Keratinocyte (primary cell): Measurements from ENCODE around the gene RPH3AL. TPM values are rescaled to one million over a fixed set of nuclear protein-coding genes. Genes with fewer than 3 reads are reported as not detected.

Experiments
- DNase-seq: peaks from one replicate; pipeline ENCODE4 v3.0.0-alpha.2; 2011; ENCODE audit warnings: low read depth, missing footprints, low spot score
- FAIRE-seq: peaks from 2 replicates; lab custom pipeline; 2011; peaks lifted over from hg19 to GRCh38; lab: Jason Lieb, UNC
- H2AFZ ChIP-seq: 2 replicates; pipeline ENCODE4 v1.6.0; 2012; ENCODE audit warnings: low read length, control low read depth, inconsistent platforms; ENCODE audit not compliant: control insufficient read depth
- H3K27ac ChIP-seq: 2 replicates; pipeline ENCODE4 v1.5.1; 2011; ENCODE audit warnings: low read length; ENCODE audit not compliant: control insufficient read depth, insufficient read depth
- H3K27me3 ChIP-seq: 3 replicates; pipeline ENCODE4 v1.6.0; 2011; ENCODE audit warnings: low read length; ENCODE audit not compliant: control insufficient read depth, insufficient read depth; ENCODE audit errors: extremely low read depth
- H3K36me3 ChIP-seq, 2 experiments: 2 replicates in 1 of 2; 3 replicates in 1 of 2; pipeline ENCODE4 v1.5.1; 2011; ENCODE audit warnings: low read length in 2 of 2, mild to moderate bottlenecking in 1 of 2; ENCODE audit not compliant: control insufficient read depth in 2 of 2, insufficient read depth in 2 of 2; ENCODE audit errors: extremely low read depth in 1 of 2
- H3K4me1 ChIP-seq: 3 replicates; pipeline ENCODE4 v1.5.1; 2011; ENCODE audit warnings: low read length; ENCODE audit not compliant: control insufficient read depth, insufficient read depth; ENCODE audit errors: extremely low read depth
- H3K4me2 ChIP-seq: 3 replicates; pipeline ENCODE4 v1.6.0; 2011; ENCODE audit warnings: low read depth, low read length; ENCODE audit not compliant: control insufficient read depth, insufficient read depth; ENCODE audit errors: extremely low read depth
- H3K4me3 ChIP-seq, 3 experiments: fragments of 200-600 bp in 1 of 3; sonication (generic) in 1 of 3; 2 replicates in 2 of 3; 3 replicates in 1 of 3; pipeline ENCODE4 v1.5.1; 2011 to 2016; ENCODE audit warnings: low read length in 3 of 3, mild to moderate bottlenecking in 3 of 3, control low read depth in 2 of 3, inconsistent platforms in 1 of 3, low read depth in 1 of 3, mixed read lengths in 1 of 3, mixed run types in 1 of 3, moderate library complexity in 1 of 3; ENCODE audit not compliant: control insufficient read depth in 2 of 3, insufficient read depth in 2 of 3; ENCODE audit errors: extremely low read depth in 1 of 3
- H3K79me2 ChIP-seq: 2 replicates; pipeline ENCODE4 v1.6.0; 2012; ENCODE audit warnings: low read length; ENCODE audit not compliant: control insufficient read depth, insufficient read depth
- H3K9ac ChIP-seq: 3 replicates; pipeline ENCODE4 v1.6.0; 2011; ENCODE audit warnings: low read length; ENCODE audit not compliant: control insufficient read depth, insufficient read depth; ENCODE audit errors: extremely low read depth
- H3K9me1 ChIP-seq: 3 replicates; pipeline ENCODE4 v1.6.0; 2011; ENCODE audit warnings: low read length; ENCODE audit not compliant: control insufficient read depth, insufficient read depth; ENCODE audit errors: extremely low read depth
- H3K9me3 ChIP-seq: 2 replicates; pipeline ENCODE4 v1.5.1; 2012; ENCODE audit warnings: low read depth, low read length; ENCODE audit not compliant: control insufficient read depth
- H4K20me1 ChIP-seq: 3 replicates; pipeline ENCODE4 v1.6.0; 2011; ENCODE audit warnings: low read length; ENCODE audit not compliant: control insufficient read depth, insufficient read depth; ENCODE audit errors: extremely low read depth
- CTCF ChIP-seq, 3 experiments: IDR thresholded peaks in 1 of 3; conservative IDR thresholded peaks in 1 of 3; optimal IDR thresholded peaks in 1 of 3; 2 replicates in 2 of 3; 3 replicates in 1 of 3; pipeline versions ENCODE3 to v1.5.1; 2011; ENCODE audit warnings: low read length in 3 of 3, mild to moderate bottlenecking in 3 of 3, moderate library complexity in 2 of 3, control low read depth in 1 of 3, inconsistent platforms in 1 of 3; ENCODE audit not compliant: insufficient read depth in 2 of 3; ENCODE audit errors: extremely low read depth in 1 of 3
- EZH2 ChIP-seq: IDR thresholded peaks from one replicate; pipeline ENCODE4 v1.6.1; 2012; ENCODE audit warnings: inconsistent platforms, mild to moderate bottlenecking, low read length, moderate library complexity
- dilution Hi-C: fragments of 300-500 bp; cut with MboI; formaldehyde crosslinking; loops from one replicate; pipeline ENCODE4 v1.7.0; 2020; ENCODE audit warnings: low sequenced_read_pairs; ENCODE audit not compliant: extremely low pct_ligation_motif_present
- polyA plus RNA-seq, 5 experiments: library from polyadenylated mRNA; depleted of rRNA in 3 of 5; stranded (reverse) in 3 of 5; stranded (forward) in 1 of 5; unstranded in 1 of 5; fragments of >200 nt; gene quantifications; 1 replicate in 1 of 5; 2 replicates in 3 of 5; 3 replicates in 1 of 5; pipeline versions ENCODE4 v1.2.1 to v1.2.3, GENCODE V29; 2011 to 2012; ENCODE audit warnings: missing spikeins in 2 of 5, low read depth in 1 of 5, low replicate concordance in 1 of 5

RPH3AL gene
- polyA plus RNA-seq, 1 donor (not counting 4 experiments of a cell fraction or from before 2014, with no cell fraction given) = 0.31 TPM

GRCh38 chr17:303168-303567, 49.4 kb downstream of the RPH3AL start:
- Histone ChIP-seq H3K9me3 (no peaks in the 10 kb centered on the region), H3K36me3 (no peaks in the 10 kb centered on the region), H3K79me2 (no peaks in the 10 kb centered on the region), H3K27me3 (no peaks in the 10 kb centered on the region), H3K4me1 (no peaks in the 10 kb centered on the region), H3K27ac (no peak overlapping the region), H3K4me2 (no peak overlapping the region), H2AFZ (no peak overlapping the region), H3K9ac (no peak overlapping the region), H3K9me1 (no peaks in the 10 kb centered on the region), H4K20me1 (no peaks in the 10 kb centered on the region), H3K4me3 (no peak overlapping the region)
- no peak for DNase-seq
- dilution Hi-C loops = no loop called here
- TF ChIP-seq EZH2 (no peak), CTCF (optimal IDR thresholded peaks at IDR 0.05 in 1 of 3, IDR thresholded peaks at IDR 0.05 in 1 of 3, conservative IDR thresholded peaks at IDR 0.05 in 1 of 3; ENCODE audit: extremely low read depth in 1 of 3, insufficient read depth in 2 of 3, low read length in 3 of 3) (no peak)
- FAIRE-seq = no peak

GRCh38 chr17:302300-302698, 50.3 kb downstream of the RPH3AL start:
- dilution Hi-C loops = no loop called here
- Histone ChIP-seq H3K27ac (no peak overlapping the region), H3K36me3 (no peaks in the 10 kb centered on the region), H3K4me1 (no peaks in the 10 kb centered on the region), H3K27me3 (no peaks in the 10 kb centered on the region), H3K9ac (no peak overlapping the region), H3K79me2 (no peaks in the 10 kb centered on the region), H3K4me3 (no peak overlapping the region), H2AFZ (no peak overlapping the region), H3K4me2 (no peak overlapping the region), H3K9me1 (no peaks in the 10 kb centered on the region), H3K9me3 (no peaks in the 10 kb centered on the region), H4K20me1 (no peaks in the 10 kb centered on the region)
- no peak for TF ChIP-seq CTCF (optimal IDR thresholded peaks at IDR 0.05 in 1 of 3, IDR thresholded peaks at IDR 0.05 in 1 of 3, conservative IDR thresholded peaks at IDR 0.05 in 1 of 3; ENCODE audit: extremely low read depth in 1 of 3, insufficient read depth in 2 of 3, low read length in 3 of 3)
- TF ChIP-seq EZH2 = no peak
- FAIRE-seq (no peak), DNase-seq (no peak)
